ENCODE data around the gene TMCC1. TPM values are rescaled to one million over a fixed set of nuclear protein-coding genes. Genes with fewer than 3 reads are reported as not detected.
"Not testable (repeated sequence)": the region's sequence is repeated elsewhere in the genome, so short reads cannot be mapped to it uniquely, and the experiment has no call there.

TMCC1 gene
- total RNA-seq, 1 donor from 2014 or later: 24.3 TPM

- H3K4me3 ChIP-seq (ENCODE audit: low read depth, low read length): no peak overlapping the region
- no peak for TF ChIP-seq CTCF (conservative IDR thresholded peaks at IDR 0.05; ENCODE audit: low read depth, low read length)
- DNase-seq (ENCODE audit: low read depth): no peak
These were observed 278.6 kb downstream of the TMCC1 start for GRCh38 chr3:129614927-129615363.

GRCh38 chr3:129614435-129614834, 279.1 kb downstream of the TMCC1 start:
- DNase-seq (ENCODE audit: low read depth): no peak
- H3K4me3 ChIP-seq (ENCODE audit: low read depth, low read length): no peak overlapping the region
- no peak for TF ChIP-seq CTCF (conservative IDR thresholded peaks at IDR 0.05; ENCODE audit: low read depth, low read length)

GRCh38 chr3:129613367-129613740, 280.2 kb downstream of the TMCC1 start:
- no peak for TF ChIP-seq CTCF (conservative IDR thresholded peaks at IDR 0.05; ENCODE audit: low read depth, low read length)
- H3K4me3 ChIP-seq (ENCODE audit: low read depth, low read length): no peak overlapping the region
- no peak for DNase-seq (ENCODE audit: low read depth)

GRCh38 chr3:129612534-129613366, 280.8 kb downstream of the TMCC1 start:
- no peak for DNase-seq (ENCODE audit: low read depth)

GRCh38 chr3:129611812-129612533, 281.5 kb downstream of the TMCC1 start:
- no peak for DNase-seq (ENCODE audit: low read depth)
- H3K4me3 ChIP-seq (ENCODE audit: low read depth, low read length): no peak overlapping the region
- no peak for TF ChIP-seq CTCF (conservative IDR thresholded peaks at IDR 0.05; ENCODE audit: low read depth, low read length)

More at GRCh38 chr3:129612534-129613366, 280.8 kb downstream of the TMCC1 start:
- TF ChIP-seq CTCF (conservative IDR thresholded peaks at IDR 0.05; ENCODE audit: low read depth, low read length): no peak
- no peak overlapping the region for H3K4me3 ChIP-seq (ENCODE audit: low read depth, low read length)

- no peak overlapping the region for H3K4me3 ChIP-seq (ENCODE audit: low read depth, low read length)
- no peak for TF ChIP-seq CTCF (conservative IDR thresholded peaks at IDR 0.05; ENCODE audit: low read depth, low read length)
- no peak for DNase-seq (ENCODE audit: low read depth)
These were observed 282.1 kb downstream of the TMCC1 start for GRCh38 chr3:129611446-129611800.

- not testable (repeated sequence) for H3K4me3 ChIP-seq (ENCODE audit: low read depth, low read length); DNase-seq (ENCODE audit: low read depth)
These were observed 282.6 kb downstream of the TMCC1 start for GRCh38 chr3:129610794-129611445.
